HepG2 (cell line): ENCODE results near the gene SUMO1. TPM values are rescaled to one million over a fixed set of nuclear protein-coding genes. Genes with fewer than 3 reads are reported as not detected.

Source experiments
- ADNP ChIP-seq: sonication (generic); formaldehyde crosslinking; IDR thresholded peaks from 2 replicates; pipeline ENCODE4 v1.4.0; 2020; ENCODE audit warnings: missing genetic modification reagents
- AKAP8 ChIP-seq: sonication (generic); formaldehyde crosslinking; IDR thresholded peaks from 2 replicates; pipeline ENCODE4 v1.5.1; 2020; ENCODE audit warnings: mild to moderate bottlenecking, missing genetic modification reagents
- CBFB ChIP-seq: sonication (generic); formaldehyde crosslinking; IDR thresholded peaks from 2 replicates; pipeline ENCODE4 v1.4.0; 2020; ENCODE audit warnings: missing genetic modification reagents
- ETV6 ChIP-seq: sonication (generic); formaldehyde crosslinking; conservative IDR thresholded peaks from 2 replicates; pipeline ENCODE4 v1.4.0; 2020; ENCODE audit warnings: missing genetic modification reagents
- FOXM1 ChIP-seq: sonication (generic); formaldehyde crosslinking; IDR thresholded peaks from 2 replicates; pipeline ENCODE4 v1.5.0; 2020; ENCODE audit warnings: missing genetic modification reagents
- GTF2F1 ChIP-seq: fragments of 150-350 bp; IDR thresholded peaks from 2 replicates; pipeline ENCODE4 v1.6.1; 2014; ENCODE audit warnings: low read length
- MYNN ChIP-seq: sonication (generic); formaldehyde crosslinking; IDR thresholded peaks from 2 replicates; pipeline ENCODE4 v1.4.0; 2020; ENCODE audit warnings: mild to moderate bottlenecking, low read depth, missing genetic modification reagents
- NR1H2 ChIP-seq: sonication (generic); formaldehyde crosslinking; IDR thresholded peaks from 2 replicates; pipeline ENCODE4 v1.8.1; 2022; ENCODE audit warnings: low read depth, missing genetic modification reagents, borderline replicate concordance
- NR3C1 ChIP-seq: sonication (generic); formaldehyde crosslinking; IDR thresholded peaks from 2 replicates; pipeline ENCODE4 v1.4.0; 2020; ENCODE audit warnings: missing genetic modification reagents
- RFX1 ChIP-seq: fragments of 450-650 bp; IDR thresholded peaks from 2 replicates; pipeline ENCODE4 v1.6.1; 2017
- SETDB1 ChIP-seq: sonication (generic); formaldehyde crosslinking; IDR thresholded peaks from 2 replicates; pipeline ENCODE4 v1.5.1; 2020; ENCODE audit warnings: missing genetic modification reagents, mild to moderate bottlenecking, borderline replicate concordance
- SMAD9 ChIP-seq: sonication (generic); formaldehyde crosslinking; IDR thresholded peaks from 2 replicates; pipeline ENCODE4 v1.5.1; 2020; ENCODE audit warnings: mild to moderate bottlenecking, missing genetic modification reagents
- SYNCRIP ChIP-seq: fragments of 200-400 bp; formaldehyde crosslinking; IDR thresholded peaks from 2 replicates; pipeline ENCODE4 v1.6.1; 2018; ENCODE audit warnings: mild to moderate bottlenecking, low read depth, low read length; ENCODE audit not compliant: insufficient read depth
- TCF12 ChIP-seq, 2 experiments: fragments of 450-650 bp in 1 of 2; sonication (generic) in 1 of 2; formaldehyde crosslinking in 1 of 2; IDR thresholded peaks; 2 replicates each; pipeline versions ENCODE4 v1.6.1 to v1.8.0; 2017 to 2022; ENCODE audit warnings: antibody characterized with exemption in 1 of 2, mild to moderate bottlenecking in 1 of 2, missing genetic modification reagents in 1 of 2, moderate library complexity in 1 of 2
- ZFP36 ChIP-seq: fragments of 150-350 bp; IDR thresholded peaks from 2 replicates; pipeline ENCODE4 v1.6.1; 2018; ENCODE audit warnings: borderline replicate concordance, low read length, low read depth; ENCODE audit not compliant: partially characterized antibody
- ZFP41 ChIP-seq: sonication (generic); formaldehyde crosslinking; IDR thresholded peaks from 2 replicates; pipeline ENCODE4 v1.4.0; 2020; ENCODE audit warnings: mild to moderate bottlenecking, missing genetic modification reagents, borderline replicate concordance
- ZNF17 ChIP-seq: sonication (generic); formaldehyde crosslinking; IDR thresholded peaks from 2 replicates; pipeline ENCODE4 v1.5.0; 2020; ENCODE audit warnings: mild to moderate bottlenecking, missing genetic modification reagents
- ZNF446 ChIP-seq: sonication (generic); formaldehyde crosslinking; IDR thresholded peaks from 2 replicates; pipeline ENCODE4 v1.5.0; 2020; ENCODE audit warnings: mild to moderate bottlenecking, missing genetic modification reagents
- ZNF496 ChIP-seq: sonication (generic); formaldehyde crosslinking; IDR thresholded peaks from 2 replicates; pipeline ENCODE4 v1.8.1; 2023; ENCODE audit warnings: mild to moderate bottlenecking, moderate library complexity, missing genetic modification reagents; ENCODE audit not compliant: insufficient replicate concordance
- ZNF570 ChIP-seq: sonication (generic); formaldehyde crosslinking; IDR thresholded peaks from 2 replicates; pipeline ENCODE4 v1.4.0; 2020; ENCODE audit warnings: mild to moderate bottlenecking, missing genetic modification reagents, borderline replicate concordance
- ZSCAN30 ChIP-seq: sonication (generic); formaldehyde crosslinking; IDR thresholded peaks from 2 replicates; pipeline ENCODE4 v1.5.0; 2020; ENCODE audit warnings: mild to moderate bottlenecking, missing genetic modification reagents
- polyA plus RNA-seq, 8 experiments: library from polyadenylated mRNA; depleted of rRNA in 3 of 8; stranded (reverse) in 7 of 8; unstranded in 1 of 8; fragments of >200 nt; fragmentation: Illumina TruSeq in 4 of 8; extraction: Trizol in 4 of 8; gene quantifications; 2 replicates each; pipeline versions ENCODE4 v1.2.1 to v1.2.3, GENCODE V29; 2011 to 2016; ENCODE audit warnings: low read depth in 4 of 8, missing spikeins in 1 of 8, mixed read lengths in 1 of 8; ENCODE audit not compliant: insufficient read depth in 1 of 8
- total RNA-seq, 5 experiments: library from RNA; depleted of rRNA; stranded (reverse); fragments of >200 nt; fragmentation: Illumina TruSeq; extraction: Trizol; gene quantifications; 2 replicates each; pipeline ENCODE4 v1.2.3, GENCODE V29; 2016; ENCODE audit warnings: low read depth in 1 of 5
- TF ChIP-seq, protein P1 (sequence below): sonication (generic); formaldehyde crosslinking; IDR thresholded peaks from 2 replicates; pipeline ENCODE4 v1.4.0; 2020; ENCODE audit warnings: low read depth, missing genetic modification reagents
- TF ChIP-seq, protein P2 (sequence below): sonication (generic); formaldehyde crosslinking; IDR thresholded peaks from 2 replicates; pipeline ENCODE4 v1.4.0; 2020; ENCODE audit warnings: missing genetic modification reagents, mild to moderate bottlenecking, borderline replicate concordance

SUMO1 gene
- total and polyA plus RNA-seq, 2 of the 13 experiments (the other 11 are each of a cell fraction or from before 2014, with no cell fraction given), result 101 to 173 TPM

DNA sequence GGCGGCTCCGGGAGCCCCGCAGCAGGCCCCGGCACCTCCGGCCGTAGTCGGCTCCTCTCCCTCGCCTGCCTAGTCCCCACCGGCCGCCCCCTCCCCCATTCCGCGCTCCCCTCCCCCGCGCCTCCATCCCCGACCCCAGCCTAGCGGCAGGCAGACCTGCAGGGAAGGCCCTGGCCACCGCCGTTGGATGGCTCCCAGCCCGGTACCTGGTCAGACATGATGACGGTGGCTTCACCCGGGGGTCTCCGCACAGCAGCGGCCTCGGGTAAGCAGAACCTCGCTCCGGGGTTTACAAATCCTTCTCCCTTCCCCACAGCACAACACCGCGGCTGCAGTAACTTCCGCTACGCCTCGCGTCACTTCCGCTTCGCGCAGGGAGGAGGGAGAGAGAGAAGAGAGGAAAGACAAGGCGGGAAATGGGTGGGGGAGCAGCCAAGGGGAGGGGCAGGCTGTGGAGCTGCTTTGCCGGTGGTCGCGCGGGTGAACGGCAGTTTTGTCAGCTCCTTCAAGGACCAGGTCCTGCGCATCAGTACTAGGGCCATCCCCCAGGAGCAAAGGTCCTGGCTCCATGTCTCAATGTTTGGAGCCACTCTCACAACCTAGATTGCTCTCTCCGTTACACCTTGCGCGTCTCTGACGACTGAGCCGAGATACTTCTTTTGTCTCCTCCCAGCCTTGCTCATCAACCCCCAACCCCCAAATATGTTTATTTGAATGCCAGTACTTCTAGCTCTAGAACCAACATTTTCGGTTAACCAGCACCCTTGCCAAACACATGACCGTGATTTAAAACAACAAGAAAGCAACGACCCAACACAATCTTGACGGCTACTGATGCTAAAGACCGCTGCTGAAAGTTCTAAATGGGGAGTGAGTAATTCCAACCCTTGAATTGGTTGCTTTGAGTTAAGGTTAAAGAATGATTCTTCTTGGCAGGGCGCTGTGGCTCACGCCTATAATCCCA, at the start of gene SUMO1 (continued):
- TF ChIP-seq, protein P1, sequence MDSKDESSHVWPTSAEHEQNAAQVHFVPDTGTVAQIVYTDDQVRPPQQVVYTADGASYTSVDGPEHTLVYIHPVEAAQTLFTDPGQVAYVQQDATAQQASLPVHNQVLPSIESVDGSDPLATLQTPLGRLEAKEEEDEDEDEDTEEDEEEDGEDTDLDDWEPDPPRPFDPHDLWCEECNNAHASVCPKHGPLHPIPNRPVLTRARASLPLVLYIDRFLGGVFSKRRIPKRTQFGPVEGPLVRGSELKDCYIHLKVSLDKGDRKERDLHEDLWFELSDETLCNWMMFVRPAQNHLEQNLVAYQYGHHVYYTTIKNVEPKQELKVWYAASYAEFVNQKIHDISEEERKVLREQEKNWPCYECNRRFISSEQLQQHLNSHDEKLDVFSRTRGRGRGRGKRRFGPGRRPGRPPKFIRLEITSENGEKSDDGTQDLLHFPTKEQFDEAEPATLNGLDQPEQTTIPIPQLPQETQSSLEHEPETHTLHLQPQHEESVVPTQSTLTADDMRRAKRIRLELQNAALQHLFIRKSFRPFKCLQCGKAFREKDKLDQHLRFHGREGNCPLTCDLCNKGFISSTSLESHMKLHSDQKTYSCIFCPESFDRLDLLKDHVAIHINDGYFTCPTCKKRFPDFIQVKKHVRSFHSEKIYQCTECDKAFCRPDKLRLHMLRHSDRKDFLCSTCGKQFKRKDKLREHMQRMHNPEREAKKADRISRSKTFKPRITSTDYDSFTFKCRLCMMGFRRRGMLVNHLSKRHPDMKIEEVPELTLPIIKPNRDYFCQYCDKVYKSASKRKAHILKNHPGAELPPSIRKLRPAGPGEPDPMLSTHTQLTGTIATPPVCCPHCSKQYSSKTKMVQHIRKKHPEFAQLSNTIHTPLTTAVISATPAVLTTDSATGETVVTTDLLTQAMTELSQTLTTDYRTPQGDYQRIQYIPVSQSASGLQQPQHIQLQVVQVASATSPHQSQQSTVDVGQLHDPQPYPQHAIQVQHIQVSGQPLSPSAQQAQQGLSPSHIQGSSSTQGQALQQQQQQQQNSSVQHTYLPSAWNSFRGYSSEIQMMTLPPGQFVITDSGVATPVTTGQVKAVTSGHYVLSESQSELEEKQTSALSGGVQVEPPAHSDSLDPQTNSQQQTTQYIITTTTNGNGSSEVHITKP (CRISPR knock-in tag), result no peak
- TF ChIP-seq, protein P2, sequence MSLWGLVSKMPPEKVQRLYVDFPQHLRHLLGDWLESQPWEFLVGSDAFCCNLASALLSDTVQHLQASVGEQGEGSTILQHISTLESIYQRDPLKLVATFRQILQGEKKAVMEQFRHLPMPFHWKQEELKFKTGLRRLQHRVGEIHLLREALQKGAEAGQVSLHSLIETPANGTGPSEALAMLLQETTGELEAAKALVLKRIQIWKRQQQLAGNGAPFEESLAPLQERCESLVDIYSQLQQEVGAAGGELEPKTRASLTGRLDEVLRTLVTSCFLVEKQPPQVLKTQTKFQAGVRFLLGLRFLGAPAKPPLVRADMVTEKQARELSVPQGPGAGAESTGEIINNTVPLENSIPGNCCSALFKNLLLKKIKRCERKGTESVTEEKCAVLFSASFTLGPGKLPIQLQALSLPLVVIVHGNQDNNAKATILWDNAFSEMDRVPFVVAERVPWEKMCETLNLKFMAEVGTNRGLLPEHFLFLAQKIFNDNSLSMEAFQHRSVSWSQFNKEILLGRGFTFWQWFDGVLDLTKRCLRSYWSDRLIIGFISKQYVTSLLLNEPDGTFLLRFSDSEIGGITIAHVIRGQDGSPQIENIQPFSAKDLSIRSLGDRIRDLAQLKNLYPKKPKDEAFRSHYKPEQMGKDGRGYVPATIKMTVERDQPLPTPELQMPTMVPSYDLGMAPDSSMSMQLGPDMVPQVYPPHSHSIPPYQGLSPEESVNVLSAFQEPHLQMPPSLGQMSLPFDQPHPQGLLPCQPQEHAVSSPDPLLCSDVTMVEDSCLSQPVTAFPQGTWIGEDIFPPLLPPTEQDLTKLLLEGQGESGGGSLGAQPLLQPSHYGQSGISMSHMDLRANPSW, result no peak
- no peak for TF ChIP-seq SYNCRIP
- no peak for TF ChIP-seq ZNF570 (CRISPR knock-in tag)
- TF ChIP-seq SMAD9, result peak; percentile 94
- no peak for TF ChIP-seq ZNF446 (CRISPR knock-in tag)
- 0 out of 2 replicates have a peak, but pooled peaks have one; percentile 37 for TF ChIP-seq NR1H2 (CRISPR knock-in tag)
- no peak for TF ChIP-seq ZFP36
- TF ChIP-seq NR3C1 (CRISPR knock-in tag), result no peak
- TF ChIP-seq GTF2F1, result no peak
- no peak for TF ChIP-seq ADNP (CRISPR knock-in tag)
- TF ChIP-seq CBFB (CRISPR knock-in tag), result no peak; the same call in 1 of the 2 replicates
- no peak; the same call in 1 of the 2 replicates for TF ChIP-seq ETV6
- TF ChIP-seq MYNN (CRISPR knock-in tag), result no peak
- TF ChIP-seq AKAP8, result no peak
- TF ChIP-seq FOXM1 (CRISPR knock-in tag), result no peak
- peak; percentile 89; the same call in 1 of the 2 replicates for TF ChIP-seq ZFP41 (CRISPR knock-in tag)
- TF ChIP-seq ZSCAN30, result no peak
- no peak for TF ChIP-seq RFX1
- no peak for TF ChIP-seq ZNF17 (CRISPR knock-in tag)
- TF ChIP-seq TCF12 (IDR thresholded peaks at IDR 0.05), result no peak
- TF ChIP-seq TCF12 (CRISPR knock-in tag; IDR thresholded peaks at IDR 0.05), result peak; percentile 93; the same call in 1 of the 2 replicates
- TF ChIP-seq SETDB1 (CRISPR knock-in tag), result no peak
- no peak for TF ChIP-seq ZNF496 (CRISPR knock-in tag)
